Measurements from ENCODE around the gene HUNK.

Gene HUNK

GRCh38 chr21:31975491-31975890 lies 102.7 kb downstream of the HUNK start:
- Mint-ChIP-seq H3K4me1 (peaks cover 13% of the 10 kb centered on the region), H3K27me3 (peaks cover 8% of the 10 kb centered on the region), H3K27ac (no peak overlapping the region), H3K36me3 (no peaks in the 10 kb centered on the region), H3K4me3 (no peak overlapping the region), H3K9me3 (no peaks in the 10 kb centered on the region)

- peaks cover 11% of the 10 kb centered on the region for H3K27me3 Mint-ChIP-seq
- peaks cover 13% of the 10 kb centered on the region for H3K4me1 Mint-ChIP-seq
- no peaks in the 10 kb centered on the region for H3K36me3 Mint-ChIP-seq
These were observed 105.0 kb downstream of the HUNK start for GRCh38 chr21:31977816-31978215.

GRCh38 chr21:31983120-31983519 lies 110.3 kb downstream of the HUNK start:
- no peak overlapping the region for H3K4me3 Mint-ChIP-seq
- peaks cover 6% of the 10 kb centered on the region for H3K9me3 Mint-ChIP-seq
- no peaks in the 10 kb centered on the region for H3K4me1 Mint-ChIP-seq
- peaks cover 2% of the 10 kb centered on the region for H3K36me3 Mint-ChIP-seq
- H3K27me3 Mint-ChIP-seq: peaks cover 6% of the 10 kb centered on the region
- H3K27ac Mint-ChIP-seq: no peak overlapping the region

More at GRCh38 chr21:31977816-31978215, 105.0 kb downstream of the HUNK start:
- H3K4me3 Mint-ChIP-seq: no peak overlapping the region
- H3K9me3 Mint-ChIP-seq: peaks cover 6% of the 10 kb centered on the region
- H3K27ac Mint-ChIP-seq: no peak overlapping the region

GRCh38 chr21:31983554-31983953 lies 110.7 kb downstream of the HUNK start:
- Mint-ChIP-seq H3K27me3 (peaks cover 6% of the 10 kb centered on the region), H3K36me3 (peaks cover 2% of the 10 kb centered on the region), H3K9me3 (peaks cover 6% of the 10 kb centered on the region), H3K27ac (no peak overlapping the region), H3K4me1 (no peaks in the 10 kb centered on the region), H3K4me3 (no peak overlapping the region)

- H3K4me3 Mint-ChIP-seq: no peak overlapping the region
- H3K4me1 Mint-ChIP-seq: no peaks in the 10 kb centered on the region
- no peak overlapping the region for H3K27ac Mint-ChIP-seq
- H3K36me3 Mint-ChIP-seq: peaks cover 2% of the 10 kb centered on the region
- H3K27me3 Mint-ChIP-seq: peaks cover 6% of the 10 kb centered on the region
- peaks cover 6% of the 10 kb centered on the region for H3K9me3 Mint-ChIP-seq
These were observed 112.6 kb downstream of the HUNK start for GRCh38 chr21:31985398-31985797.

DNA sequence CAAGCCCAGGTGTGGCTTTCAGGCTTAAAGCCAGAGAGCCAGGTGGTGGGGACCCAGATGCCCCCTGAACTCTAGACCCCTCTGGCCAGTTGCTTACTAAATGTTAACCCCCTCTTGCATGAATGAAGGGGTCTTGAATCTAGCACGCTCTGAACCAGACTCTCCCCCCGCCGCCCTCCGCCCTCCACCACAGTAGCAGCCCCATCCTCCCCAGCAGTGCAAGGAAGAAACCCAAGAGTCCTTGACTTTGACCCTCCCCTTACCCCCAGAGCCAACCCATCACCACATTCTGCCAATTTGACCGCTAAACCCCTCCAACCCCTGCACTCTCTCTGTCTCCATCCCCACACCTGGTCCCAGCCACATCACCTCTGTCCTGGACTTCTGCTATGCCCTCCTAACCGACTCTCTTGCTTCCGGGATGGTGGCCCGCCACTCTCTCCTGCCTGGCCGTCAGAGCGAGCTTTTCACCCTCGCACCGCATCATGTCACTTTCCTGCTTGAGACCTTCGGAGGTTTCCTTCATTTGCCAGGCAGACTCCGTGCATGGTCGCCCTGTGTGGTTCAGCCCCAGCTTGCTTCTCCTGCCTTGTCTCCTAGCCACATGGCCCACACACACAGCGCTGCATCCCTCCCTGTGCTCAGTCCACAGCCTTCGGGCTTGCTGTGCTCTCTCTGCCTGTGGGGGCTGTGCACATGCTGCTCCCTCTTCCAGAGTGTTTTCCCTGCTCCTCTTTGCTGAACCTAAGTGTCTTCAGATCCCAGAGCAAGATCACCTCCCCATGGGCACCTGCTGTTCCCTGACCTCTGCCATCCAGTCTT lies 113.4 kb downstream of the HUNK start:
- Mint-ChIP-seq H3K27ac (no peak overlapping the region), H3K4me3 (no peak overlapping the region)

GRCh38 chr21:31987696-31988095 lies 114.9 kb downstream of the HUNK start:
- Mint-ChIP-seq H3K9me3 (no peaks in the 10 kb centered on the region), H3K27me3 (peaks cover 5% of the 10 kb centered on the region), H3K36me3 (peaks cover 2% of the 10 kb centered on the region), H3K4me3 (no peak overlapping the region), H3K4me1 (no peaks in the 10 kb centered on the region), H3K27ac (no peak overlapping the region)

More for the DNA sequence above, 113.4 kb downstream of the HUNK start:
- Mint-ChIP-seq H3K9me3 (peaks cover 4% of the 10 kb centered on the region), H3K27me3 (peaks cover 7% of the 10 kb centered on the region), H3K36me3 (peaks cover 2% of the 10 kb centered on the region), H3K4me1 (no peaks in the 10 kb centered on the region)

DNA sequence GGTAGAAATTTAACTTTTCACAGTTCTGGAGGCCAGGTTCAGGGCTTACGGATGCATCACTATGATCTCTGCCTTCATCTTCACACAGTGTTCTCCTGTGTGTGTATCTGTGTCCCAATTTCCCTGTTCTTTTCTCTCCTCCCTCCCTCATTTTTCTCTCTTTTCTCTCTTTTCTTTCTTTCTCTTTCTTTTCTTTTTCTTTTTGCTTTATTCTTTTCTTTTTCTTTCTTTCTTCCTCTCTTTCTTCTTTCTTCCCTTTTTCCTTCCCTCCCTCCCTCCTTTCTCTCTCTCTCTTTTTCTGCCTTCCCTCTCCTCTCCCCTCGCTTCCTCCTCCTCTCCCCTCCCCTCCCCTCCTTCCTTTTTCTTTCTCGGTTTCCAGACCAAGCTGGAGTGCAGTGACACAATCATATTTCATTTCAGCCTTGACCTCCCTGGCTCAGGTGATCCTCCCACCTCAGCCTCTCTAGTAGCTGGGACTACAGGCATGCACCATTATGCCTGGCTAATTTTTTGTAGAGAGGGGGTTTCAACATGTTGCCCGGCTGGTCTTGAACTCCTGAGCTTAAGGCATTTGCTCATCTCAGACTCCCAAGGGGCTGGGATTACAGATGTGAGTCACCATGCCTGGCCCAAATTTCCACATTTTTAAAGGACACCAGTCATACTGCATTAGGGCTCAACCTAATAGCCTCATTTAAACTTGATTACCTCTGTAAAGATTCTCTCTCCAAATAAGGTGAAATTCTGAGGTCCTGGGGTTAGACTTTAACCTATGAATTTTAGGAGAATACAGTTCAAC lies 115.9 kb downstream of the HUNK start:
- peaks cover 6% of the 10 kb centered on the region for H3K27me3 Mint-ChIP-seq
- peaks cover 2% of the 10 kb centered on the region for H3K36me3 Mint-ChIP-seq
- H3K27ac Mint-ChIP-seq: no peak overlapping the region
- H3K4me1 Mint-ChIP-seq: no peaks in the 10 kb centered on the region
- no peaks in the 10 kb centered on the region for H3K9me3 Mint-ChIP-seq
- no peak overlapping the region for H3K4me3 Mint-ChIP-seq

DNA sequence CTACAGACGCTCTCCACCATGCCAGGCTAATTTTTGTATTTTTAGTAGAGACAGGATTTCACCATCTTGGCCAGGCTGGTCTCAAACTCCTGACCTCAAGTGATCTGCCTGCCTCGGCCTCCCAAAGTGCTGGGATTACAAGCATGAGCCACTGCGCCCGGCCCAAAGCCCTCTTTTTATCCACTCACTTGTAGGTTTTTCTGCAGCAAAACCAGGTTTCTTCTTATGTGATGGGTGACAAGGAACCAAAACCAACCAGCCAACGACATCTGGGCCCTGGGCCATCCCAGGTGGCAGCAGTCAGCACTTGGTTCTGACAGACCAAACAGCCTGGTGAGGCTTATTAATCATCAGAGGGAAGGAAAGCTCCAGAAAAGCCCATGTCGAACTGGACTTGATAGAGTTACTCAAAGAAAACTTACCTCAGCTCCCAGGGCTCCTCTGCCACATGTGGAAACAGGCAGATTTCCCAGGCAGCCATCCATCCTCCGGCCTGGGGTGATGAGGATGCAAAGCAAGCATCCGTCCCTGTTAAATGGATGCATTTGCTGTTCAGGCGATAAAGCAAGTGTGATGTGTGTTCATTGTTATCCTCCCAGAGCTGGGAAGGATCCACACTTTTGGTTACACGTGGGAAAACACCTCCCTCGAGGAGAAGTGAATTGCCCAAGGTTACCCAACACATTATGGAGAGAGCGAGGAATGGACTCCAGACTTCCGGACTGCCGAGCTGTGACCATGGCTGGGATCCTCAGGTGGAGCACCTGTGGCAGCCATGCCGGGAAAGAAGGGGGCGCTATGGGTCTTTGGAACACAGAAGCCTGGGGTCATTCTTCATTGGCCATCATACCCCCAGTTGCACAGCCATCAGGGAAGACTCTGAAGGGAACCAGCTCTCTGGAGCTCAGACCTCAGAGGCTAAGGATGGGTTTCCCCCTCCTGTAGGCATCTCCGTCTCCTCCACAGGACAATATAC lies 118.8 kb downstream of the HUNK start:
- no peaks in the 10 kb centered on the region for H3K36me3 Mint-ChIP-seq
- no peak overlapping the region for H3K27ac Mint-ChIP-seq
- H3K4me3 Mint-ChIP-seq: no peak overlapping the region
- no peaks in the 10 kb centered on the region for H3K9me3 Mint-ChIP-seq
- no peaks in the 10 kb centered on the region for H3K4me1 Mint-ChIP-seq
- H3K27me3 Mint-ChIP-seq: peaks cover 7% of the 10 kb centered on the region

- Mint-ChIP-seq H3K27me3 (peaks cover 7% of the 10 kb centered on the region), H3K4me3 (no peak overlapping the region), H3K27ac (no peak overlapping the region), H3K9me3 (no peaks in the 10 kb centered on the region), H3K36me3 (no peaks in the 10 kb centered on the region), H3K4me1 (no peaks in the 10 kb centered on the region)
These were observed 119.6 kb downstream of the HUNK start for GRCh38 chr21:31992391-31992790.

DNA sequence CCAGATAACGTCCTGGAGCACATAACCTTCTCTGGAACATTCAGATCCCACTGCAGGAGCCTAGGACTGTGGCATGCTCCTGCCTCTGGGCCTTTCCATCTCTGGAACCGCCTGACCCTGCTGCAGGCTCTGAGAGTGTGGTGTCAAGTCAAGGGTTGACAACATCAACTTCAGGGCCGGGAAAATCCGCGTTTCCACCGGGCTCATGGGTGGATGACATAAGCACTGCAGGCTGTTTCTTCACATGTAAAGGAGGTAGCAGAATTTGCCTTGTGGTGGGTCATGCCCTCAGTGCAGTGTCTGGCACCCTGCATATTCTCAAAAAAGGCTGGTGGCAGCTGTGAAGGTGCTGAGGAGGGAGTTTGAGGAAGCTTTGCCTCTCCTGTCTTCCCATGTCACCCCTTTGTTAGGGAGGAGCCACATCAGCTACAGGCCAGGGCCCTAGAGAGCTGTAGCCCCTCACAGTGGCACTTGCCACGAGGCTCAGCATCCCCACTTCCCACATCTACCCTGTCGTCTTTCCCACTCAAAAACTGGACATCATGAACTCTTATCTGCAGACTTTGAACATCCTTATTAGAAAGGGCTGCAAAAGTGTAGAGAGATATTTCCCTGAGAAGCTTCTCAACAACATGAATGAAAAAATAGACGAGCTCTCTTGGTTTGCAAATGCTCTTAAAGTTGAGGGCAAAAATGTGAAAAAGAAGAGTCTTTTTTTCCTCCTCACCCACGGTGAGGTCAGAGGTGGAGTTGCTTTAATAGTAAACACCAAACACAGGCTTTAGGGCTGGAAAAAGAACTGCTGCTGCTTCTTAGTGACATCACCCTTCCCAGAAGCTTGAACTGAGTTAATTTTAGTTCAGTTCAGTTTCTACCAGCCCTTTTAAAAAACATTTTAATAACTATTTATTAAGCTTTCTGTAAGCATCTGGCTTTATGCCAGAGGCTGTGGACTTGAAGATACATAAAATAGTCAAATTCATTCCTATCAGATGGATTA lies 121.3 kb downstream of the HUNK start:
- Mint-ChIP-seq H3K27me3 (peaks cover 7% of the 10 kb centered on the region), H3K27ac (no peak overlapping the region), H3K4me3 (no peak overlapping the region), H3K4me1 (no peaks in the 10 kb centered on the region), H3K36me3 (no peaks in the 10 kb centered on the region), H3K9me3 (no peaks in the 10 kb centered on the region)

DNA sequence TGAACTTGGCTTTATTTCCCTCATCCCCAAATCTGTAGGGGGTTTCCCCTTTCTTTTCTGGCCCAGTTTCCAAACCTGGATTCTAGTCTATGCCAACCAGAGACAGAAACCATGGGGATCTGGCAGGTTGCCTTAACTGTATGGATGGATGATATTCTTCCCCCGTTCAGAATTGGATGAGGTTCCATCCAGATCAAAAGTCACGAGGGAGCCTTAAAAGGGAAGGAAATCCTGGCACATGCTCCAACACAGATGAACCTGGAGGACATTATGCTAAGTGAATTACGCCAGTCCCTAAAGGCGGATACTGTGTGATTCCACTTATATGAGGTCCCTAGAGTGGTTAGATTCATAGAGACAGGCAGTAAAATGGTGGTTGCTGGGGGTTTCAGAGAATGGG lies 124.4 kb downstream of the HUNK start:
- Mint-ChIP-seq H3K4me3 (no peak overlapping the region), H3K4me1 (no peaks in the 10 kb centered on the region), H3K9me3 (no peaks in the 10 kb centered on the region), H3K27ac (no peak overlapping the region), H3K27me3 (peaks cover 3% of the 10 kb centered on the region), H3K36me3 (no peaks in the 10 kb centered on the region)

GRCh38 chr21:31999810-32000468 lies 127.1 kb downstream of the HUNK start:
- Mint-ChIP-seq H3K36me3 (no peaks in the 10 kb centered on the region), H3K27me3 (peaks cover 2% of the 10 kb centered on the region), H3K27ac (no peak overlapping the region), H3K4me3 (no peak overlapping the region), H3K4me1 (no peaks in the 10 kb centered on the region), H3K9me3 (no peaks in the 10 kb centered on the region)

DNA sequence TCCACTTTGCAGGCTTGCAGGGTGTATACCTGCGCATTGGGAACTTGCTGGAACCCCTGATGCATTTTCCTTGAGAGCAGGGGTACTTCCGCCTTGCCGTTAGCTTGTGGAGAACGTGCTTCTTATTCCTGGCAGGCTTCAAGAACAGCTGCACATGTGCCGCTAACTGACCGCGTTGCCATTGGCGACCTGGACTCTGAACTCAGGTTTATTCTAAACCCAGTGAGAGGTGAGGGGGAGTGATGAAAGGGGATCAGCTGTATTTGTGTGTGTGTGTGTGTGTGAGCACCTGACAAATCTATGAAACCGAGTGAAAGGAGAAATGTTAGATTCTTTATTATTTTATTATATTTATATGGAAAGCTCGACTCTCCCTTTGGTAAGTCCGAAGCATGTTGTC lies 128.6 kb downstream of the HUNK start:
- H3K27ac Mint-ChIP-seq: no peak overlapping the region
- no peak overlapping the region for H3K4me3 Mint-ChIP-seq
- peaks cover under 1% of the 10 kb centered on the region for H3K27me3 Mint-ChIP-seq
- H3K4me1 Mint-ChIP-seq: no peaks in the 10 kb centered on the region
- no peaks in the 10 kb centered on the region for H3K36me3 Mint-ChIP-seq
- no peaks in the 10 kb centered on the region for H3K9me3 Mint-ChIP-seq

All from activated naive CD4-positive, alpha-beta T cell treated with anti-CD3 and anti-CD28 coated beads, Interleukin-2, amount 50 U/mL, for 24 hours (primary cell).